ENCODE results near the gene PPA2. TPM values are rescaled to one million over a fixed set of nuclear protein-coding genes. Genes with fewer than 3 reads are reported as not detected.

The PPA2 gene
- total and polyA plus RNA-seq, 8 donors = 25.3 to 56.3 (median 39.3) TPM

- Histone ChIP-seq H3K27ac (no peak overlapping the region), H3K4me3 (no peak overlapping the region), H3K4me1 (no peaks in the 10 kb centered on the region), H3K9me3 (no peaks in the 10 kb centered on the region), H3K27me3 (no peaks in the 10 kb centered on the region), H3K36me3 (no peaks in the 10 kb centered on the region)
- WGBS, 2 donors = 85 to 93% methylated on average over 1 of the region's 1 CpG
- TF ChIP-seq CTCF (IDR thresholded peaks at IDR 0.05) = no peak
- intact Hi-C loops (cut with DNase I) = no loop called here
- no peak for DNase-seq
- FAIRE-seq = no peak
- no peak for ATAC-seq
These were observed 35.4 kb upstream of the PPA2 start for GRCh38 chr4:105509291-105509690.

- no peak overlapping the region for H3K27ac ChIP-seq
- no peak for DNase-seq
- no peaks in the 10 kb centered on the region for H3K36me3 ChIP-seq
- no peaks in the 10 kb centered on the region for H3K4me1 ChIP-seq
- no peaks in the 10 kb centered on the region for H3K9me3 ChIP-seq
- FAIRE-seq = no peak
- no peak for ATAC-seq
- intact Hi-C loops (cut with DNase I) = no loop called here
- 59 to 65% methylated on average over 2 of the region's 2 CpGs for WGBS, 2 donors
- H3K4me3 ChIP-seq = no peak overlapping the region
- TF ChIP-seq CTCF (IDR thresholded peaks at IDR 0.05) = no peak
- H3K27me3 ChIP-seq = no peaks in the 10 kb centered on the region
These were observed 30.9 kb upstream of the PPA2 start for GRCh38 chr4:105504744-105505143.

DNA sequence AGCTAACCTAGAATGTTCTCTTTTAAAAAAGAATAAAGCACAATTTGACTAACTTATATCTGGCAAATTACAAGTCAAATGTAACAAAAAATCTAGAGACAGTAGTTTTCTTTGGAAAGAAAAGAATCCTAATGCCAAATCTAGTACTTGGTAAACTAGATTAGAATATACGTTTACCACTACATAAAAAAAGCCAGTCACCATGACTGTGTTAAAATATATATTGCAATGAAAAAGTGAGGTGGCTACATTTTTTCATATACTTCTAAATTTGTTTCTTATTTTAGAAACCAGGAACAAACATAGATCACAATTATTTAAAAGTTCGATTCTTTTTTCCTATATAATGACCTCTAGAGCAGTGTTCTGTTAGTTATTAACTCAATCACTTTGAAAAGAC lies 29.6 kb upstream of the PPA2 start:
- TF ChIP-seq CTCF (IDR thresholded peaks at IDR 0.05) = no peak
- Histone ChIP-seq H3K27ac (no peak overlapping the region), H3K9me3 (no peaks in the 10 kb centered on the region), H3K27me3 (no peaks in the 10 kb centered on the region), H3K4me3 (no peak overlapping the region), H3K36me3 (no peaks in the 10 kb centered on the region), H3K4me1 (no peaks in the 10 kb centered on the region)
- ATAC-seq = no peak
- FAIRE-seq = no peak
- intact Hi-C loops (cut with DNase I) = no loop called here
- 54 to 64% methylated on average over 2 of the region's 2 CpGs for WGBS, 2 donors
- no peak for DNase-seq

- FAIRE-seq (no peak), DNase-seq (no peak)
- no peaks in the 10 kb centered on the region for H3K9me3 ChIP-seq
These were observed 23.0 kb upstream of the PPA2 start for GRCh38 chr4:105496899-105497298.

GRCh38 chr4:105495667-105496066 lies 21.8 kb upstream of the PPA2 start:
- no peaks in the 10 kb centered on the region for H3K9me3 ChIP-seq
- ATAC-seq (no peak), DNase-seq (no peak), FAIRE-seq (no peak)
- intact Hi-C loops (cut with DNase I) = no loop called here
- H3K27ac ChIP-seq = no peak overlapping the region
- 66 to 77% methylated on average over 3 of the region's 3 CpGs for WGBS, 2 donors
- no peak overlapping the region for H3K4me3 ChIP-seq
- TF ChIP-seq CTCF (IDR thresholded peaks at IDR 0.05) = no peak
- no peaks in the 10 kb centered on the region for H3K36me3 ChIP-seq
- H3K4me1 ChIP-seq = no peaks in the 10 kb centered on the region
- H3K27me3 ChIP-seq = no peaks in the 10 kb centered on the region

More at GRCh38 chr4:105496899-105497298, 23.0 kb upstream of the PPA2 start:
- Histone ChIP-seq H3K27me3 (no peaks in the 10 kb centered on the region), H3K36me3 (no peaks in the 10 kb centered on the region), H3K27ac (no peak overlapping the region), H3K4me1 (no peaks in the 10 kb centered on the region), H3K4me3 (no peak overlapping the region)
- WGBS, 2 donors = 32 to 39% methylated on average over 2 of the region's 2 CpGs
- TF ChIP-seq CTCF (IDR thresholded peaks at IDR 0.05) = no peak
- intact Hi-C loops (cut with DNase I) = no loop called here
- ATAC-seq = no peak

All from pancreas (tissue), 10 donors.